GF-D8 (cell line): ENCODE data around the gene TTLL11.

ENCODE experiments used
- DNase-seq: peaks from one replicate; lab custom pipeline; 2025; lab: John Stamatoyannopoulos, UW

Gene TTLL11

DNA sequence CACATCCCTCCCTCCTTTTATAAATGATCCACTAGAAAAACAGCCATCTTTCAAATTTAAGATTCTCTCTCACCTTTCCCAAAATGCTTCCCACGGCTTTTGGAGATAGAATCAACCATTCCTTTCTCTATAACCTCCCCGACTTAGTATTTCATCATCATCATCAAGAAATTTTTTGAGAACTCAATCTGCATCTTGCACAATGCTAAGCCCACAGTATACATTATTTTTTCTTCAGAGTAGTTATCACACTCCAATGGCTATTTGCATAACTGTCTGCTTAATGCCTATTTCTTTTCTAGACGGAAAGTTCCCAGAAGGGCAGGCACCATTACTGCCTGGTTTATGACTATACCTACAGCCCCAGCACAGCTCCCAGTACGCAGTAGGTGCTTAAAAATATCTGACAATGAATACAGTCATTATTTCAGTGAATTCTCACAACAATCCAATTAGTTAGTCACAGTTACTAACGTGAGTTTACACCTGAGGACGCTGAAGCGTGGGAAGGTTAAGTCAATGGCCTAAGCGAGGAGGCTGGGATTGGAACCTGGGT is 212.7 kb downstream of the TTLL11 start:
- DNase-seq: no peak

DNA sequence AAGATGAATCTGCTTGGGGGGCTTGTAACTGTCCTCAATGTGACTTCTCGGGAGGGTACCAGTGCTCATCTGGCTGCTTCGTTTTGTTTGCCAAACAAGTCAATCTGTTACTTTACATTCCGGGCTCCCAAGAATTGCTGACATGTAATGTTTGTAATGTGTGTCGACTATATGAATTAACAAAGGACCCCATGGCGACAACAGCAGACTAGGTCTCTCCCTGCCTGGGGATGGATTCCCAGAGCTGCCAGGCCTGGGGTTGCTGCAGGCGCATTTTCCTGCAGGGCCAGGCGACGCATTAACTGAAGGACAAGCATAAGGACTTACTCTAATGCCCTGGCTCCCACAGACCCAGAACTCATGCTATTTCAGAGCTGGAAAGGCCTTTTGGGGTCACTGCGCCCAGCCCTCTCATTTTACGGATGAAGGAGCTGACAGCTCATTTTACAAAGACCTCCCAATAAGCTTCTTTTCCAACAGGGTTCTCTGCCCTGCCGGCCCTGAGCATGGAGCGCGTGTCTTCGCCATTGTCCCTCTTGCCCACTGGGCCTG is 214.8 kb downstream of the TTLL11 start:
- DNase-seq: no peak

DNA sequence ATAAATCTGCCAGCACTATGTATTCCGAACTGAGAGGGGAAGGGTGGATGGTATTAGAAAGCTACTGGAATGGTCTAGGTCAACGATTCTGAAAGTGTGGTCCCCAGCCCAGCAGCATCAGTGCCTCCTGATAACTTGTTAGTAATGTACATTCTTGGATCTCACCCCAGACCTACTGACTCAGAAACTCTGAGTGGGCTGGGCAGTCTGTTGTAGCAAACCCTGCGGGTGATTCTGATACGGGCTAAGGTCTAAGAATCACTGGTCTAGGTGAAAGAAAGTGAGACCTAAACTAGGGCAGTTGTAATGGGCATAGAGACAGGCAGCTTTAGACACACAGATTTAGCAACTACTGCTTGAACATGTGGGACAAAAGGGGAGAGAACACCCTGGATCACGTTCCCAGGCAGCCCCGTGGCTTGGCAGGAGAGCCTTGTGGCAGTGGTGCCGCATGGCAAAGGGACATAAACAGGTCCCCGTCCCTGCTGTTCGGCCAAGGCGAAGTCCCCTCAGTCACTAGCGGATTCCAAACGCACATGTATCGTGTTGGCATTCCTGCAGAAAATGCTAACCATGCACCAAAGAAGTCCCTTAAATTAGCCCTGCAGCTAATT is 216.3 kb downstream of the TTLL11 start:
- no peak for DNase-seq

DNA sequence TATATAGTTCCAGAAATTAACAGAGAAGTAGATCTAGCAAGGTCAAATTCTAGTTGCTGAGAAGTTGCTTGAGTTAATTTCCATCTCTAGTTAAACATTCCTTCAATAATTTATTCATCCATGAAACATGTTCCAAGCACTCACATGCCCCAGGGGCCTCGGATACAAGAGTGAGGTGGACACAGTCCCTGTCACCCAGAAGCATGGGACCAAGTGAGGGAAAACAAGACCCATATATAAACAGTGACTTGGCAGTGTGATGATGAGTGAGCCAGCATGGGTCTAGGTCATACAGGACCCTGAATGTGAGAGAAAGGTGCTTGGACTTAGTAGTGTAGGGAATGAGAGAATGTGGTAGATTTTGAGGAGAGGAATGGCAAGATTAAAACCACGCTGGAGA is 216.9 kb downstream of the TTLL11 start:
- DNase-seq: no peak

DNA sequence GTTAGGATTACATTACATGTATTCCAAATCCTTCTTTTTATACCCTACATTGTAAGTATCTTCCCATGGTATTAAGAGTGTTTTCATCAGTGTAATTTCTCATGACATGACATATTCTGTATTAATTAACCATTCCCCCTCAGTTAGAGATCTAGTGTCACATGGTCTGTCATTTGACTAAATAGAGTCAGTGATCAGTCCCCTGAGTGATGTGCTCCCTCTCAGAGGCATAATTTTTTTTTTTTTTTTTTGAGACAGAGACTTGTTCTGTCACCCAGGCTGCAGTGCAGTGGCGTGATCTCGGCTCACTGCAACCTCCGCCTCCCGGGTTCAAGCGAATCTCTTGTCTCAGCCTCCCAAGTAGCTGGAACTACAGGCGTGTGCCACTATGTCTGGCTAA is 218.6 kb downstream of the TTLL11 start:
- DNase-seq: no peak

DNA sequence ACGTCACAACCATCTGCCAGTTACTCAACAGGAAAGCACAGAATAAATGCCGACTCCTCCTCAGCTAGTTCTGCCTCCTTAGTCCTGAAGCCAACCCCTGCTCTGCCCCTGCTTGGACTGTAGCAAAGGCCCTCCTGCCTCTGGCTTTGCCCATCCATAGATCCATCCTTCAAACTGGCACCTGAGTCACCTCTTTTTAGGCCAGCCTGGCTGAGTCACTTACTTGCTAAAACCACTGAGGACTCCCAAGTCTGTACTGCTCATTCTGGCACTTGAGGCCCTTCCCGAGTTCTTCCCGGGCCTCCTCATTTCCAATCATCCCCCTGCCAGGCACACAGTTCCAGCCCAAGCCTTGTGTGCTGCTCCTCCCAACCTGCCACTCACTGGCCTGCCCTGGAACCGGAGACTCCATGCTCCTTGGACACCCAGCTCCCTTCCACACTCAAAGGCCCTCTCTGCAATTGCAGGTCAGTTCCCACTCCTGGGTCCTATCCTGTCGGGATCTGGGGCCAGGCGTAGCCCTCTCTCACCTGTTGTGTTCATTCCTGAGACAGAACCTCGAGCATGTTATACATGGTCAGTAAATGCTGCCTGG is 221.6 kb downstream of the TTLL11 start:
- DNase-seq: no peak

DNA sequence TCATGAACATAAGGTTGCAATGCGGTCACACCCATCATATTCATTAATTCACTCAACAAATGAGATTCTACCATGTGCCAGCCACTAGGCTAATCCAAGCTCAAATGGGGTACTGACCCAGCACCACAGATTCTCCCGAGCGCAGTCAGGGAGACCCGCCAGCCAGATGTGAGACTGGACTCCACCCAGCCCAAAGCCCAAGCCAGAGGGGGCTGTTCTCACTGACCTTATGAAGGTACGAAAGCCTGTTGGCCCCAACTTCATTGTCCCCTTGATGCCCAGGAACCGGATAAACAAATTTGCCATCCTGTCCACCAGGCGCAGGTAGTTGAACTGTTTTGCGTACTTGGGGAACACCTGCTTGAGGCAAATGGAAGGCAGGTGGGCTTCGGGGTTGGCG is 222.8 kb downstream of the TTLL11 start:
- DNase-seq: no peak

DNA sequence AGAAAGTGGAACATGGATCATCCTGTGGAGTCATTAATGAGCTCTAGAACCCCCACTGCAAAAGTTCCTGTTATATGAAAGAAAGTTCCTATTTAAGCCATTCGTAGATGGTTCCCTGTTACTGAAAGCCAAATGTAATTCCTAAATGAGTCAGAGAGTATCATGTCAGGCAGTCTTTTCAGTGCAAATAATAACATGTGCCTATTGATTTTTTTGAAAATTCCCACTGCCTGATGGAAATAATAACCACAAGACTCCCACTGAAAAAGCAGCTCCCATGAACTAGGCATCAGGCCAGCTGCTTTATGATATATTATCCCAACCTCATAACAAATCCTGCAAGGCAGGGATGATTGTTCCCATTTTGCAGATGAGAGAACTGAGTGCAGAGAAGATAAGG is 224.5 kb downstream of the TTLL11 start:
- DNase-seq: no peak

DNA sequence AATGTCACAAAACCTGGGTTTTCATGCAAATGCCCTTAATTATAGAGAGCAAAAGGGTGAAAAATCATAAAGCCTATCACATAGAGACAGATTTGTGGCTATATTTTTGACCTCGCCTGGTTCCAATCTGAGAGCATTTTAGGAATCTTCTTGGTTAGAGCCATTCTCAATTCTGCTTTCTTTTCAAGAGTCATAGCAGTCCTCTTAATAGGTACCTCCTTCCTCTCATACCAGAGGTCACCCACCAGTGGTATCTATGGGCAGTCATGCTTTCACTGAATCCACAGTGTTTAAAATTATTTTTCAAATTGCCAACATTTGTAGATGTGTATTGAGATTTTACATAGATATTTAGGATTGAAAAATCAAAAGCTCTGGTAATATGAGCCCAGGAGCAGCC is 226.2 kb downstream of the TTLL11 start:
- no peak for DNase-seq

DNA sequence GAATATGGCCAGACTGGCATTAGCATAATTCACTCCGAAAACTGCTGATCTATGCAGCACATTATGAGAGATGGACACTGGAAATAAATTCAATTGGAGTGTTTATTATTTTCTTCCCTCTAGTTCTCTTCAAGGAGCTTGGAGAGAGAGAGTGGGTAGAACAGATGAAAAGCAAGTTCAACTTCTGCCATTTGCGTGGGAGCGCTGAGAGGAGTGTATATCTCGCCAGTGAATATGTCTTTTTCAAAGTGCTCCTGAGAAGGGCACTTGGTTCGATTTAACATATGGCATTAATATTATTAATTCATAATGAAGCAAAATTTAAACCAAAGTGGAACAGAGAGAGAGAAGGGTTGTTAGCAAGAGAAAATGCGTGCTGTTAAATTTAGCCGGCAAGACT is 227.2 kb downstream of the TTLL11 start:
- no peak for DNase-seq

DNA sequence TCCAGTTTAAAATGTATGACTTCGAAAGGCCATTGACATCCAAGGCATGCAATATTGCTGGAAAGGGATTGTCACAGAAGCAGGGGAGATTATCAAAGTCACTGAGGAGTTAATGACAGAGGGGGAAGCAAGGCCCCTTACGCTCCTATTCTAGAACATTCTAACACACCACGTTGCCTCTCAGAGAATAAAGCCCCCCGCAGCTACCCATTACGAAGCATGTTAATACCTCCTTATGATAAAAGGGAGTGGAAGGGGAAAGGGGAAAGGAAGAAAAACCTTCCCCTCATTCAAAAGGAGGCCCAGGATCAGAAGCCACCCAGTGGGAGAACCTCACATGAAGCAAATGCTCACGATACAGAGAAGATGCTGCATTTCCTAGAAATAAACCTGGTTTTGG is 228.0 kb downstream of the TTLL11 start:
- DNase-seq: no peak

DNA sequence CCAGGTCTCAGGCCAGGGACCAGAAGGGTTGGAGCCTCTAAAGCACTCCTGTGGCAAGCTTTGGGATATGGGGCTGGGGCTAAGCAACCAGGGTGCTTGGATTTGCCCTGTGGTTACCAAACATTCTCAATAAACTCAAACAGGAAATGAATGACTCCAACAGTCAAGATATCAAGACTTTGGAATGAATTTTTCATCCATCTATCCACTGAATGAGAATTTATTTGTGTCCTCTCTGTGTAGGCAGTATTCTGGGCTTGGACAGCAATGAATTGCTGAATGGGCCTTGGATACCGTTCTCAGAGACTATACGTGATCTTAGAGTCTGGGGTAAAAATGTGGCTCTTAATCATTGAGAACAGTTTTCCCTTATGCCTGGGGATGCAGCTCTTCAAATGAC is 229.2 kb downstream of the TTLL11 start:
- no peak for DNase-seq

DNA sequence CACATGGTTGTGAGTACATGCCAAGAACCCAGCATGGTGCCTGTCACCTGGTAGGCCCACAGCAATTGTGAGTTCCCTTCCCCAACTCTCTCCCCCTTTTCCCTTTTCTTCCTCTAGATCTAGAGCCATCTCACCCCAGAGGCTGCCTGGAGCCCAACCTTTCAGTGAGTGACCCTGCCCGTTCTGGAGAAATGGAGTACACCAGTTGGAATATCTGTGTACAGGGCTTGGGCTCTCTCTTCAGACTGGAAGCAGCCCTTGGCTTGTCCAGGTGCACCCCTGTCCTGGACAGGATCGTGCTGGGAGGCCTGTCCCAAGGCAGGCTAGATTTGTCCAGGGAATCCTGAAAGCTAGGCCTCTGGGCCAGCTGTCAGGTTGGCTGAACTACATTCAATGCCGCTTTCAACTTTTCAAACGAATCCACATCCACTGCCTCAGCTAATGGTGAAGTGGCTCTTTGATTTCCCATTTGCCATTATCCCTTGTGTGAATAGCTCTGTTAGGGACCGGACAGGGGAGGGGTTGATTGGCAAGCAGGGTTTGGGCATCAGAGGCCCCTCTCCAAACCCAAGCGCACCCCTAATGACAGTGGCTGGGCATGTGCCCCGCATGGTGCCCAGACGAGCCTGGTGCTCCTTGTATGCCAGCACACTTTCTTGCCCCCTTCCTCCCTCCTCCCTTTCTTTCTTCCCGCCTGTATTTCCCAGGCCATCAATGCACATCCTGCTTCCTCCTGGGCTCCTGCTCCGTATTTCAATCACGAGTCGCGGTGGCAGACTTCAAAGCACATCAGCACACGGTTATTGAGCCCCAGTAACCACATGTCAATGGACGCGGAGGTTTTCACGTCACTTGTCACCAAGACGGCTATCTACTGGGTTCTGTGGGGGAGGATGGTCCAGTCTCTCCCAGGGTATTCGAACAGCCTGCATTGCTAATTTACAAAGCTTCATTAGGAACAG is 230.5 kb downstream of the TTLL11 start:
- no peak for DNase-seq

DNA sequence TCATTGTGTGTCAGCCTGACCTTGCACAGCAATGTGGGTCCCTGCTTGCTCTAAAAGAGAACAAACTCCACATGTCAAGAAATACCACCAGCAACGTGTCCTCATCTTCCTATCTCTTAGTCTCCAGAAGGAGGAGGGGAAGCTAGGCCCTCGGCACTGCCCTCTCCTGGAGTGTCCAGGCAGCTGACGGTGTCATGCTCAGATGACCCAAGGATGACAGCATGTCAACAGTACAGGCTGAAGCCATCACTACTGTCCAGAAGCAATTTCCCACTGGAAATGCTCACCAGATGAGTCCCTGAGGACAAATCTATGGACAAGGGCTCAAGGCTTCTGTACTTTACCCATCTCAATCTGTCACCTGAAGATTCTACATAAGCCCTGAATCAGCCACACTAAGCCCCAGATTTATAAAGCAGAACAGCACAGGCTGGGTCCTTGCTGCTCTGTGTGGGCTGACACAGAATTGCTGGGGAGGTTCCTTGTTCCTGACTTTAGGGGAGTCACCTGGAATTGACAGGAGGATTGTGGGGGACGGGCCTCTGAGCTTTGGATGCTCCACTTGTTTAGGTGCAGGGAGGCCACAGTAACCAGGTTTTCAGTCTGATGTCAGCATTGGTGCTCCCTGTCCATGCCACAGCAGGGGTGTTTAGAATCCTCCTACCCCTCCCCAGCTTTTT is 231.5 kb downstream of the TTLL11 start:
- DNase-seq: no peak

DNA sequence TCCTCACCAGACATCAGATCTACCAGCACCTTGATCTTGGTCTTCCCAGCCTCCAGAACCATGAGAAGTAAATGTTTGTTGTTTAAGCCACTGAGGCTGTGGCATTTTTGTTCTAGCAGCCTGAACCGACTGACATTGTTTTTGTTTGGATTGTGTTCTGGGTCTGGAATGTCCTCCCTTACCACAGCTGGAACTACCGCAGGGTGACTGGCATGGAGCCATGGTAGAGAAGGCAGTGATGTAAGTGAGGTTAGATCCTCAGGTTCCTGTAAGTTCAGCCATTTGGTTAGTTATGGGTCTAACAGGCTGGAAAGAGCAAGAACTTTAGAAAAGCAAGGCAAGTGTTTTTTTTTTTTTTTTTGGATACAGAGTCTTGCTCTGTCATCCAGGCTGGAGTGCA is 232.4 kb downstream of the TTLL11 start:
- no peak for DNase-seq

DNA sequence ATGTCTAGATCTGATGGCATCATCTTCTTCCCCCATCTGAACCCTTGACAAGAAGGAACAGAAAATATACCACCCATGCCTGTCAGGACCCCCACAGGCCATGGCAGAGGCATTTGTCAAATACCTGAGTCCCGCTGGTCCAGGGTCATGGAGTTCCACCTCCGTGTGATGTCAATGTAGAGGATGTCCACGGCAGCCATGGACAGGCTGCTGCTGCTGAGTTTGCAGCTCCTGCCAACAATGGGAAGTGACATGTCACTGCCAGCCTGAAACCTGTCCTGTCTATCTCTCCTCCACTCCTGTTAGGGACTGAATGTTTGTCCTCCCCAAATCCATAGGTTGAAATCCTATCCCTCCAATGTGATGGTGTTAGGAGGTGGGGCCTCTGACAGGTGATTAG is 232.9 kb downstream of the TTLL11 start:
- DNase-seq: no peak

DNA sequence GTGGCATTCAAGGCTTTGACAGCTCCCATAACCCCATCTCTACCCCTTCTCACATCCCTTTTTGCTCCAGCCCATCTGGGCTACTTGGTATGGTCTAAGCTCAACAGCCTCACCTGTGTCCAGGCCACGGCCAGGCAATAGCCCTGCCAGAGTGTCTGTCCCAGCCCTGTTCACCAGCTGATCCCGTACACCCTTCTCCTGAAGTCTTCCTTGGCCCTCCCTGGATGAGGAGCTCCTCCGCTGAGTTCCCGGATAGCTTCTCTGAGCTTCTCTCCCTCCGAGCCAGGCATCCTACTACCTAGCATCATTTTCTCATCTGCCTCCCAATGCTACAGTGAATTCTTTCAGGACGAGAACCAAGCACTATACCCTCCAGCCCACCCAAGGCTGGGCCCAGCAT is 233.5 kb downstream of the TTLL11 start:
- no peak for DNase-seq

DNA sequence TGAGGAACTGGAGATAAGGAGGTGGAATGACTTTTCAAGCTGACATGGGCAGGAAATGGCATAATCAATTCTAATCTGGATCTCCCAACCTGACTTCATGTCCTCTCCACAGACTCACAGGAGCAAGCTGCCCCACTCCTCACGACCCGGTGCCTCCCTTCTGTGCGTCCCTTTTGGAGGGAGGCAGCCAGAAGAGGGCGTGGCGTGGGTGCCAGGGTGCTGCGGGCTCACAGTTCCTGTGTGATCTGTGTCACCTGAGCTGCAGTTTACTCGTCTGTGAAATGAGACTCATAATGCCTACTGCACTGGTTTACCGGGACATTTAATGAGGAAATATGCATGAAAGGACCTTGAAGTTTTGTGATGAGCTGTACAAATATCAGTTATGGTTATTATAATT is 234.3 kb downstream of the TTLL11 start:
- no peak for DNase-seq

DNA sequence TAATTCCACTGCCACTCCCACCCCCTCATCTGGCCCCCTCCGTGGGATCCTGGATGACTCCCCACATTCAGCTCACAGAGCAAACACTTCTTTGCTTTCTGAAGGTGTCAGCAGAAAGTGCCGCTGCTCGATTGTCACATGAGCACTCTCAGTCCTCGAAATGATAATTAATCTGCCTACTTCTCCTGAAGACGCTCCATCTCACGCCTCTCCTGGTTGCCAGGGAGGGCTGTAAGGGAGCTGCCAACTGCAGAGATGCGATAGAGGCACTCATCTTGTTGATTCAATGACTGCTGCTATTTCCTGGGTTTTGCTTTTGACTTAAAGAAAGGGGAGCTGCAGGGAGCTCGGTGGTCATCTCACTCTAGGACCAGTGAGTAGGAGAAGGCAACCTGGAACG is 235.2 kb downstream of the TTLL11 start:
- no peak for DNase-seq

DNA sequence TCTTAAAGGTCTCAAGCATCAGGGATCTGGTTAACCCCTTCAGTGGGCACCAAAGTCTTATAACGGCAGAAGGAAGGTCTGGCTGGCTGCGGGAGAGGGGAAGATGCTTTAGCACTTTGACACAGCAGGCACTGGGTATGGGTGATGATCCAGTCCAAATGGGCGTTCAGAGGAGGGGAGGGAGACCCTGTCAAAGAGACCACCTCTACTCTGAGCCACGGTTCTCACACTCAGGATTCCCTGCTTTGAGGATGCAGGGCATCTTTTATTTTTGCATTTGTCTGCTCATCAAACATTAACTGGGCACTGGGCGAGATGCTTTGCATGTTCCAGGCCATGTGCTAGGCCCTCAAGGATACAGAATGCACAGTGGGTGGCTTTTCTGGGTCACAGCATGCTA is 237.6 kb downstream of the TTLL11 start:
- DNase-seq: no peak

DNA sequence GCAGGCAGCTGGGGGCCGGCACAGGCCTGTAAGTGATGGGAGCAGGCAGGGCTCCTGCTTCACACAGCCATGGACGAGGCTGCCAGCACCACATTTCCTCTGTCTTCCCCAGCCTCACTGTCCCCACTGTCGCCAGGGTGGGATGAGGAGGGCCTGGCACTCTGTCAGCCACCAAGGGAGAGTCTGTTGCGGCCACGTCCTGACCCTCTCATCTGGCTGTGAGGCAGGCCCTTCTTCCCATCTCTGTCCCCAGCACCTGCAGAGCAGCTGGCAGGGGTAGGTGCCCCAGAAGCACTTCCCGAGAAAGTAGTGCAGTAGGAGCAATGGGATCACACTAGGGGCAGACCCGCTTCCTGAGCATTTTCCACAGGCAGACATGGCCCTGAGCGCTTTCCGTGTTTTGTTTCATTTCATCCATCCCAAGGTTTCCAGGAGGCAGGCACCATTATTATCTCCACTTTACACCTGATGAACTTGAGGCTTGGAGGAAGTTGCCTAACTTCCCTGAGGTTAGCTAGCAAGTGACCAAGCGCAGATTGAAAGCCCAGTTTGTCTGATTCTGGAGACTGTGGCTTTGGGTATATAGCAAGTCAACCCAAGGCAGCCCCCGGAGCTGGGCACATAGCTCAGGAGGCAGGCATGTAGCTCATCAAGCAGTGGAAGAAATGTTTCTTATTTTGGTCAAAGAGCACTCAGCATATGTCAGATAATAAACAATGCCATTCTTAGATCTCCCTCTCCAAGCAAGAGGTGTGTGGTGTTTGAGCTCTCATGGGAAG is 239.3 kb downstream of the TTLL11 start:
- no peak for DNase-seq
